ENCODE measurements around the gene KLC1.

DNA sequence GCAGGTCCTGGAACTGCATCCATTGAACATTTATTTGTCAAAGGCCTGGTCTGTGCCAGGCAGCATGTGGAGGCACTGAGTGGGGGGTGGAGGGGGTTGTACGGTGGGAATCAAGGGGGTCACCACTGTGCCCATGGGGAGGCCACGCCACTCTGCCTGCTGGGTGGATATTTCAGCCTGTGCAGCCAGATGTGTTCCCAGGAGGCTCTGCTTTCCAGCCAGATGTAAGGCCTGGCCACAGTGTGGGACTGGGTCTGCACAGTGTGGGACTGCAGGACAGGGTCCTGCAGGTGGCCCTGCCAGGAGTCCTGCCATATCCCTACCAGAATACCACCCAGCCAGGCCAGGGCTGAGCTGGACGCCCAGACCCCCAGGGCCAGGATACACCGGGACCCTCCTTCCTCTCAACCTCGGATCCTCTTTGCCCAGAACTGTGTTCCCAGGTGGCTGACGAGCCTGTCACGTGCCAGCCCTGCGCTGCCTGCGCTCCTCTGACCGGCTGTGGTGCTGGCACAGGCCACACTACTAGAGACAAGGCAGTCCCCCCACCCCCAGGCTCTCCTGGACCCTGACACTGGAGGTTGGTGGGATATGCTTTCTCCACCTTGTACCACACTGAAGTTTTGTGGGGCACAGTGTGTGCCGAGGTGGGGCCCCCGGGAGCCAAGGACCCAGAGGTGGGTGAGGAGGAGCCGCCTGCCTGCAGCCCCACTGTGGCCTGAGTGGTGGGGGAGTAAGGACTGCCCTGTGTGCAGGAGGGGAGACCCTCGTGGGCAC lies 68.8 kb downstream of the KLC1 start:
- TF ChIP-seq EZH2 (IDR thresholded peaks at IDR 0.05; ENCODE audit: borderline replicate concordance, control insufficient read depth, low read depth, low read length) = no peak
- TF ChIP-seq POLR2AphosphoS2 (IDR thresholded peaks at IDR 0.05; ENCODE audit: low read depth, low read length) = no peak
- TF ChIP-seq, protein P1, sequence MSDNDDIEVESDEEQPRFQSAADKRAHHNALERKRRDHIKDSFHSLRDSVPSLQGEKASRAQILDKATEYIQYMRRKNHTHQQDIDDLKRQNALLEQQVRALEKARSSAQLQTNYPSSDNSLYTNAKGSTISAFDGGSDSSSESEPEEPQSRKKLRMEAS (IDR thresholded peaks at IDR 0.05; ENCODE audit: low read depth, low read length) = no peak
- TF ChIP-seq, protein P2, sequence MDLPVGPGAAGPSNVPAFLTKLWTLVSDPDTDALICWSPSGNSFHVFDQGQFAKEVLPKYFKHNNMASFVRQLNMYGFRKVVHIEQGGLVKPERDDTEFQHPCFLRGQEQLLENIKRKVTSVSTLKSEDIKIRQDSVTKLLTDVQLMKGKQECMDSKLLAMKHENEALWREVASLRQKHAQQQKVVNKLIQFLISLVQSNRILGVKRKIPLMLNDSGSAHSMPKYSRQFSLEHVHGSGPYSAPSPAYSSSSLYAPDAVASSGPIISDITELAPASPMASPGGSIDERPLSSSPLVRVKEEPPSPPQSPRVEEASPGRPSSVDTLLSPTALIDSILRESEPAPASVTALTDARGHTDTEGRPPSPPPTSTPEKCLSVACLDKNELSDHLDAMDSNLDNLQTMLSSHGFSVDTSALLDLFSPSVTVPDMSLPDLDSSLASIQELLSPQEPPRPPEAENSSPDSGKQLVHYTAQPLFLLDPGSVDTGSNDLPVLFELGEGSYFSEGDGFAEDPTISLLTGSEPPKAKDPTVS (IDR thresholded peaks at IDR 0.05; ENCODE audit: low read depth, low read length) = no peak
- no peak for TF ChIP-seq JUND (IDR thresholded peaks at IDR 0.05; ENCODE audit: low read depth, low read length)
- no peak for TF ChIP-seq HCFC1 (IDR thresholded peaks at IDR 0.05; ENCODE audit: low read length)
- TF ChIP-seq, protein P3, sequence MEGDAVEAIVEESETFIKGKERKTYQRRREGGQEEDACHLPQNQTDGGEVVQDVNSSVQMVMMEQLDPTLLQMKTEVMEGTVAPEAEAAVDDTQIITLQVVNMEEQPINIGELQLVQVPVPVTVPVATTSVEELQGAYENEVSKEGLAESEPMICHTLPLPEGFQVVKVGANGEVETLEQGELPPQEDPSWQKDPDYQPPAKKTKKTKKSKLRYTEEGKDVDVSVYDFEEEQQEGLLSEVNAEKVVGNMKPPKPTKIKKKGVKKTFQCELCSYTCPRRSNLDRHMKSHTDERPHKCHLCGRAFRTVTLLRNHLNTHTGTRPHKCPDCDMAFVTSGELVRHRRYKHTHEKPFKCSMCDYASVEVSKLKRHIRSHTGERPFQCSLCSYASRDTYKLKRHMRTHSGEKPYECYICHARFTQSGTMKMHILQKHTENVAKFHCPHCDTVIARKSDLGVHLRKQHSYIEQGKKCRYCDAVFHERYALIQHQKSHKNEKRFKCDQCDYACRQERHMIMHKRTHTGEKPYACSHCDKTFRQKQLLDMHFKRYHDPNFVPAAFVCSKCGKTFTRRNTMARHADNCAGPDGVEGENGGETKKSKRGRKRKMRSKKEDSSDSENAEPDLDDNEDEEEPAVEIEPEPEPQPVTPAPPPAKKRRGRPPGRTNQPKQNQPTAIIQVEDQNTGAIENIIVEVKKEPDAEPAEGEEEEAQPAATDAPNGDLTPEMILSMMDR (IDR thresholded peaks at IDR 0.05 in 2 of 3, conservative IDR thresholded peaks at IDR 0.05 in 1 of 3; ENCODE audit: control insufficient read depth in 2 of 3, extremely low read depth in 1 of 3, insufficient read depth in 1 of 3, low read depth in 3 of 3, low read length in 3 of 3) = no peak
- no peak for TF ChIP-seq NBN (IDR thresholded peaks at IDR 0.05)
- no peak for TF ChIP-seq RAD21 (IDR thresholded peaks at IDR 0.05; ENCODE audit: insufficient read depth, low read depth, low read length)
- TF ChIP-seq ZNF274 (IDR thresholded peaks at IDR 0.05; ENCODE audit: insufficient read depth, insufficient read length) = no peak
- TF ChIP-seq, protein P4, sequence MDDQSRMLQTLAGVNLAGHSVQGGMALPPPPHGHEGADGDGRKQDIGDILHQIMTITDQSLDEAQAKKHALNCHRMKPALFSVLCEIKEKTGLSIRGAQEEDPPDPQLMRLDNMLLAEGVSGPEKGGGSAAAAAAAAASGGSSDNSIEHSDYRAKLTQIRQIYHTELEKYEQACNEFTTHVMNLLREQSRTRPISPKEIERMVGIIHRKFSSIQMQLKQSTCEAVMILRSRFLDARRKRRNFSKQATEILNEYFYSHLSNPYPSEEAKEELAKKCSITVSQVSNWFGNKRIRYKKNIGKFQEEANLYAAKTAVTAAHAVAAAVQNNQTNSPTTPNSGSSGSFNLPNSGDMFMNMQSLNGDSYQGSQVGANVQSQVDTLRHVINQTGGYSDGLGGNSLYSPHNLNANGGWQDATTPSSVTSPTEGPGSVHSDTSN (IDR thresholded peaks at IDR 0.05; ENCODE audit: insufficient replicate concordance, low read depth, low read length) = no peak
- no peak for TF ChIP-seq KDM1A (IDR thresholded peaks at IDR 0.05; ENCODE audit: borderline replicate concordance)
- TF ChIP-seq POLR2AphosphoS5 (IDR thresholded peaks at IDR 0.05; ENCODE audit: low read length) = no peak
- no peak for TF ChIP-seq SUZ12 (IDR thresholded peaks at IDR 0.05; ENCODE audit: unreplicated experiment)

Data from GM12878 (cell line).